C4-2B (cell line): Measurements from ENCODE around the gene TBC1D13.

Experiments
- ZFX ChIP-seq: fragments of 450-650 bp; IDR thresholded peaks from 2 replicates; pipeline ENCODE4 v1.6.1; 2017
- TF ChIP-seq, protein P1 (sequence below): fragments of 450-650 bp; conservative IDR thresholded peaks from 2 replicates; pipeline ENCODE4 v1.5.1; 2017; ENCODE audit warnings: mild to moderate bottlenecking

DNA sequence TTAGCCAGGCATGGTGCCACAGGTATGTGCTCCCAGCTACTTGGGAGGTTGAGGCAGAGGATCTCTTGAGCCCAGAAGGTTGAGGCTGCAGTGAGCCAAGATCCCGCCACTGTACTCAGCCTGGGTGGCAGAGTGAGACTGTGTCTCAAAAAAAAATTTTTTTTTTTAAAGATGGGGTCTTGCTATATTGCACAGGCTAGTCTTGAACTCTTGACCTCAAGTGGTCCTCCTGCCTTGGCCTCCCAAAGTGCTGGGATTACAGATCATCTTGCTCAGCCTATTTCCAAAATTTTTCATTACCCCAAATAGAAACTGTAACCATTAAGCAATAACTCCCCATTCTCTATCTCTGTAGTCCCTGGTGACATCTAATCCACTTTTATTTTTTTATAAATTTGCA, 4.4 kb upstream of the TBC1D13 start:
- TF ChIP-seq, protein P1, sequence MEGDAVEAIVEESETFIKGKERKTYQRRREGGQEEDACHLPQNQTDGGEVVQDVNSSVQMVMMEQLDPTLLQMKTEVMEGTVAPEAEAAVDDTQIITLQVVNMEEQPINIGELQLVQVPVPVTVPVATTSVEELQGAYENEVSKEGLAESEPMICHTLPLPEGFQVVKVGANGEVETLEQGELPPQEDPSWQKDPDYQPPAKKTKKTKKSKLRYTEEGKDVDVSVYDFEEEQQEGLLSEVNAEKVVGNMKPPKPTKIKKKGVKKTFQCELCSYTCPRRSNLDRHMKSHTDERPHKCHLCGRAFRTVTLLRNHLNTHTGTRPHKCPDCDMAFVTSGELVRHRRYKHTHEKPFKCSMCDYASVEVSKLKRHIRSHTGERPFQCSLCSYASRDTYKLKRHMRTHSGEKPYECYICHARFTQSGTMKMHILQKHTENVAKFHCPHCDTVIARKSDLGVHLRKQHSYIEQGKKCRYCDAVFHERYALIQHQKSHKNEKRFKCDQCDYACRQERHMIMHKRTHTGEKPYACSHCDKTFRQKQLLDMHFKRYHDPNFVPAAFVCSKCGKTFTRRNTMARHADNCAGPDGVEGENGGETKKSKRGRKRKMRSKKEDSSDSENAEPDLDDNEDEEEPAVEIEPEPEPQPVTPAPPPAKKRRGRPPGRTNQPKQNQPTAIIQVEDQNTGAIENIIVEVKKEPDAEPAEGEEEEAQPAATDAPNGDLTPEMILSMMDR = no peak
- TF ChIP-seq ZFX = no peak
